Tibial nerve (tissue), 4 donors: ENCODE results near the gene SMC2.

Experiments
- EP300 ChIP-seq, 2 donors: sonication (generic); formaldehyde crosslinking; IDR thresholded peaks; one replicate each; pipeline ENCODE4 v1.6.1; 2017; ENCODE audit warnings: antibody characterized with exemption in 2 of 2, mild to moderate bottlenecking in 1 of 2
- POLR2A ChIP-seq, 2 donors: fragments of 450-650 bp; IDR thresholded peaks; one replicate each; pipeline ENCODE4 v1.6.1; 2017; ENCODE audit warnings: antibody characterized with exemption in 2 of 2, mild to moderate bottlenecking in 2 of 2, moderate library complexity in 2 of 2
- TF ChIP-seq, protein P1 (sequence below), 5 experiments: fragments of 200-600 bp in 3 of 5; fragments of 450-650 bp in 2 of 5; sonication (generic) in 3 of 5; IDR thresholded peaks; one replicate each; pipeline ENCODE4 v1.5.1; 2016 to 2019; ENCODE audit warnings: antibody characterized with exemption in 5 of 5, mild to moderate bottlenecking in 3 of 5, moderate library complexity in 2 of 5

DNA sequence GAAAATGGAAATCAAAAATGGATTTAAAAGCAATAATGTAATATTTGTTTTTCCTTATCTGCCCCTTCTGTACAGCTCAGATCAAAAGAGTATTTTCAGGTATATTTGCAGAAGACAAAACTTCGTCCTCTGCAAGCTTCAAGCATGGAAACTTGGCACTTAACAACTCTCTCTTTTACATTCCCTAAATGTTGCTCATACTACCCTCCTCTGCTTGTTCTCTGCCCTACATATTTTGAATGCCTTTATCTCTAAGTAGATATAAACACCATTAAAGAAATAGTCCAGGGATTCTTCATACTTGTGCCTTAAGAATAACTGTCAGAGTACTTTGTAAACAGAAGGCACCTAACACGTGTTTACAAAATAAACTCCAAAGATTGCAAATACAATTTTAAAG is 19.2 kb upstream of the SMC2 start:
- TF ChIP-seq, protein P1, sequence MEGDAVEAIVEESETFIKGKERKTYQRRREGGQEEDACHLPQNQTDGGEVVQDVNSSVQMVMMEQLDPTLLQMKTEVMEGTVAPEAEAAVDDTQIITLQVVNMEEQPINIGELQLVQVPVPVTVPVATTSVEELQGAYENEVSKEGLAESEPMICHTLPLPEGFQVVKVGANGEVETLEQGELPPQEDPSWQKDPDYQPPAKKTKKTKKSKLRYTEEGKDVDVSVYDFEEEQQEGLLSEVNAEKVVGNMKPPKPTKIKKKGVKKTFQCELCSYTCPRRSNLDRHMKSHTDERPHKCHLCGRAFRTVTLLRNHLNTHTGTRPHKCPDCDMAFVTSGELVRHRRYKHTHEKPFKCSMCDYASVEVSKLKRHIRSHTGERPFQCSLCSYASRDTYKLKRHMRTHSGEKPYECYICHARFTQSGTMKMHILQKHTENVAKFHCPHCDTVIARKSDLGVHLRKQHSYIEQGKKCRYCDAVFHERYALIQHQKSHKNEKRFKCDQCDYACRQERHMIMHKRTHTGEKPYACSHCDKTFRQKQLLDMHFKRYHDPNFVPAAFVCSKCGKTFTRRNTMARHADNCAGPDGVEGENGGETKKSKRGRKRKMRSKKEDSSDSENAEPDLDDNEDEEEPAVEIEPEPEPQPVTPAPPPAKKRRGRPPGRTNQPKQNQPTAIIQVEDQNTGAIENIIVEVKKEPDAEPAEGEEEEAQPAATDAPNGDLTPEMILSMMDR (IDR thresholded peaks at IDR 0.05), result no peak
- TF ChIP-seq POLR2A (IDR thresholded peaks at IDR 0.05) (no peak), EP300 (IDR thresholded peaks at IDR 0.05) (no peak)
